ENCODE data around the gene RIGI. TPM values are rescaled to one million over a fixed set of nuclear protein-coding genes. Genes with fewer than 3 reads are reported as not detected.

Gene RIGI
- total and polyA plus RNA-seq, 2 of the 4 experiments (the other 2 are of a cell fraction), result 4.8 to 13.6 TPM

DNA sequence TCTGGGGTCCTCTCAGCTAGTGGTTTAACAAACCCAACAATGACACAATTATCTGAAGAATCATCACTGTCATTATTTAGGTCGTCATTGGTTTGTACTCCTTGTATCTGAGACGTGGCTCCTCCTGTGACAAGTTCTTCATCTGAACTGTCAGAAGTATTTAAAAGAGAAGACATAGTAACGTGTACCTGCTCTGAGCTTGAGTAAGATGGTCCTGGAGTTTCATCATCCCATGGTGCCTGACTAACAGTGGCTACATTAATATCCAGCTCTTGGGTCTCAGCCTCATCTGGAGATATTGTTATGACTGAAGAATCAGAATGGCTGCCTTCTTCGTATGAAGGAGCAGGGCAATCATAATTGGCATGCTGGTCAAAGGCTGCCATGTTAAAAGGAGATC, 17.1 kb upstream of the RIGI start:
- Histone ChIP-seq H2BK120ac (ENCODE audit: low read depth, low read length) (no peak overlapping the region), H2AFZ (replicated peaks; ENCODE audit: low read length, poor library complexity) (no peak overlapping the region), H4K5ac (ENCODE audit: low read depth, low read length) (no peak overlapping the region), H3K4me2 (ENCODE audit: low read depth, low read length) (no peak overlapping the region), H3K9me3 (ENCODE audit: control insufficient read depth, insufficient read depth, low read length) (no peaks in the 10 kb centered on the region), H3K79me1 (ENCODE audit: low read depth in 1 of 2, low read length in 2 of 2) (peaks cover 34 to 47% of the 10 kb centered on the region in 2 experiments), H2BK5ac (ENCODE audit: low read depth, low read length, poor library complexity, severe bottlenecking) (no peak overlapping the region), H2AK5ac (ENCODE audit: low read depth, low read length) (no peak overlapping the region), H3K23ac (ENCODE audit: low read depth, low read length) (no peak overlapping the region), H3K14ac (replicated peaks; ENCODE audit: low read depth, low read length) (no peak overlapping the region), H3K56ac (ENCODE audit: extremely low read depth, insufficient read depth, low read length) (no peak overlapping the region), H4K20me1 (ENCODE audit: insufficient read depth, low read length) (peaks cover 12% of the 10 kb centered on the region; the same call in 1 of the 2 replicates), H4K8ac (ENCODE audit: low read depth in 2 of 2, low read length in 2 of 2) (no peak overlapping the region), H3K4me3 (ENCODE audit: insufficient read depth, low read depth, low read length) (no peak overlapping the region), H3K9ac (ENCODE audit: low read depth, low read length) (no peak overlapping the region), H2BK15ac (ENCODE audit: low read depth, low read length) (no peak overlapping the region), H3K36me3 (ENCODE audit: control insufficient read depth, insufficient read depth, low read length) (peaks cover 11% of the 10 kb centered on the region), H4K91ac (ENCODE audit: insufficient read depth, low read depth, low read length) (no peak overlapping the region), H3K4ac (ENCODE audit: low read depth, low read length) (no peak overlapping the region), H2AK9ac (replicated peaks; ENCODE audit: low read depth, low read length, poor library complexity) (no peak overlapping the region), H3K18ac (ENCODE audit: low read depth, low read length) (no peak overlapping the region), H3K27me3 (ENCODE audit: control insufficient read depth, insufficient read depth, low read length) (no peaks in the 10 kb centered on the region), H3K9me1 (ENCODE audit: insufficient read depth, low read length) (no peaks in the 10 kb centered on the region), H2BK20ac (ENCODE audit: low read depth, low read length) (no peak overlapping the region), H3K4me1 (ENCODE audit: control insufficient read depth, insufficient read depth, low read length) (no peaks in the 10 kb centered on the region), H3K27ac (ENCODE audit: insufficient read depth, low read length) (no peak overlapping the region)
- dilution Hi-C loops (cut with HindIII; ENCODE audit: low sequenced_read_pairs, unreplicated experiment), result no loop called here
- ATAC-seq (ENCODE audit: low read depth) (no peak), DNase-seq (no peak)
- POLR2A ChIA-PET (ENCODE audit: unreplicated experiment), result no interaction called here
- in situ Hi-C loops (cut with MboI; ENCODE audit: low sequenced_read_pairs), result no loop called here
- no TSS peak for BruUV-seq (replicated peaks)
- WGBS, 2 experiments (ENCODE audit: extremely low coverage in 2 of 2, insufficient read length in 1 of 2), result 100% methylated on average over 1 of the region's 4 CpGs; no CpG with 5 or more reads in 1 of the 2 experiments
- CTCF ChIA-PET, result no interaction called here
- intact Hi-C loops (cut with micrococcal nuclease), result loop anchor here (10.0 kb wide), 1 partner anchor 48 kb away; no protein-coding TSS in a partner anchor
- TF ChIP-seq SMC3 (IDR thresholded peaks at IDR 0.05; ENCODE audit: low read depth, low read length) (no peak), RCOR1 (IDR thresholded peaks at IDR 0.05; ENCODE audit: insufficient replicate concordance, low read length) (no peak), FOS (IDR thresholded peaks at IDR 0.05; ENCODE audit: low read depth, low read length) (no peak), CTCF (conservative IDR thresholded peaks at IDR 0.05; ENCODE audit: low read depth, low read length) (no peak), CHD1 (IDR thresholded peaks at IDR 0.05; ENCODE audit: low read depth, low read length) (no peak), BHLHE40 (IDR thresholded peaks at IDR 0.05; ENCODE audit: low read depth, low read length) (no peak), MAZ (IDR thresholded peaks at IDR 0.05; ENCODE audit: borderline replicate concordance, low read depth, low read length) (no peak), NFE2L2 (IDR thresholded peaks at IDR 0.05; ENCODE audit: low read depth, low read length) (no peak), MAFK (IDR thresholded peaks at IDR 0.05; ENCODE audit: low read depth, low read length) (no peak), CEBPB (IDR thresholded peaks at IDR 0.05; ENCODE audit: low read depth, low read length) (no peak)
